Glomerular endothelial cell (primary cell): ENCODE measurements around the gene TGM5. TPM values are rescaled to one million over a fixed set of nuclear protein-coding genes. Genes with fewer than 3 reads are reported as not detected.
"Not testable (repeated sequence)": the region's sequence is repeated elsewhere in the genome, so short reads cannot be mapped to it uniquely, and the experiment has no call there.

Source experiments
- DNase-seq: peaks from one replicate; pipeline ENCODE4 v3.0.0-alpha.2; 2011; ENCODE audit warnings: low read depth, low spot score; ENCODE audit errors: extremely low read depth
- total RNA-seq: library from RNA; depleted of rRNA; stranded (reverse); fragments of >200 nt; gene quantifications from 2 replicates; pipeline ENCODE4 v1.2.3, GENCODE V29; 2015

The TGM5 gene
- total RNA-seq, 1 donor from 2014 or later, result not detected

- no peak for DNase-seq
Observed at GRCh38 chr15:43249699-43250203, 17.0 kb downstream of the TGM5 start.

GRCh38 chr15:43249236-43249635, 17.5 kb downstream of the TGM5 start:
- DNase-seq, result no peak

- DNase-seq, result no peak
Observed at GRCh38 chr15:43246261-43246774, 20.4 kb downstream of the TGM5 start.

- DNase-seq, result no peak
Observed at GRCh38 chr15:43244092-43244491, 22.6 kb downstream of the TGM5 start.

DNA sequence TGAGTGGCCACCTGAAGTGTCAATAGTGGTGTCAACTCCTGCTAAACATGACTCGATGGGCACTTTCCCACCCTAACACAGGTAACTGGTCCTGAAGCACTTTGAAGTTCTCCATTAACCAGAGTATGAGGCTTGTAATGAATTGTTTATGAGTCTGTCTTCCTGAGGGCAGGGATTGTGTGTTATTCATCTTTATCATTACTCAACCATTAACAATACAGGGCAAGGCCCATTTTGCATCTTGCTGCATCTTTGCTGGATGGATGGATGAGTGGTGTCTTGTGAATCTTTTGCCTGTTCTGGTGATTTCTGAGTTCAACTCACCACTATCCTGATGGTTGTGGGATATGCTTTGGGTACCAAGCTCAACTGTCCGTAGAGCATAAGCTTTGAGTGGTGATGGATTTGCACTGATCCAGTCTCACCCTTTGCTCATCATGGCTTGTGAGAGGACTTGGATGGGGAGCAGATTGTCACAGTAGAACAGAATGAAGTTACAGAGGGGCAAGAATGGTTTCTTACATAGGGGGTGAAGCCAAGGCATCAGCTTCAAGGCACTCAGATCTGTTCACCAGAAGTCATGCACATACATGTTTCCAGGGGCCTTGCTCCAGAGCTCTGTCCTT, 23.6 kb downstream of the TGM5 start:
- no peak for DNase-seq

DNA sequence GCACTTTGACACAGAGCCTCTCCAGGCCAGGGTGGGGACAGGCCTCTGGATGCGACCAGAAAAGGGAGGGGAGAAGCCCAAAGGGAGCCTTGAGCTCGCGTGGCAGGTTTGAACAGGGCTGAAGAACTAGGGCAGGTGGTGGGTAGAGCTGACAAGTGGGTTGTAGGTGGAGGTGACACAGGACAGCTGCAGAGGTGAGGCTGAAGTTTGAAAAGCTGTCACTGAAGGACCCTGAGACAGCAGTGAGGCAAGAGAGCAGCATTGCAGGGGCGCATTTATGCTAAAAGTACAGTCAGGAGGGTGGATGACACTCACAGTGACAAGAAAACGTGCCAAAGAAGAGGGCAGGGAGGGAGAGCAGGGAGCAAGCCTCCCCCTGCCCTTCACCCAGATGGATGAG, 24.1 kb downstream of the TGM5 start:
- DNase-seq, result no peak

GRCh38 chr15:43241100-43241499, 25.6 kb downstream of the TGM5 start:
- no peak for DNase-seq

- no peak for DNase-seq
Observed at GRCh38 chr15:43239732-43240491, 26.8 kb downstream of the TGM5 start.

DNA sequence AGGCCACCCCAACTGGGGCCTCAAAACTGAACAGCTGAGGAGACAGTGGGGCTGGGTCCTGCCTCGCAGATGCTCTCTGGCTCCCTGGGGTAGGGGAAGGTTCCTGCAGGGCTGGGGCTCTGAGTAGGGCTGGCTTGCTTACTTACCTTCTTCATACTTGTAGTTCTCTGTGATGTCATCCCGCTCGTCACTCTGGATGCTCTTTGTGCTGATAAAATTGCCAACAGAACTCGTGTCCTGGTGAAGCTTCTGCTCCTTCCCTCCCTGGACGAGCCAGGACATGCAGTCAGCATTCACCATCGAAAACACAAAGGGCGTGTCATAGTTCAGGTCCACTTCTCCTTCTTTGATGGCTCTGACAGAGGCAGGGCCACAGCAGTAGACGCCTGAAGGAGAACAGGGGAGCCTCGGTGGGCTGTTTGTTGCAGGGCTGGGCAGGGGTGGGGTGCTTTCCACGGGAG, 28.0 kb downstream of the TGM5 start:
- no peak for DNase-seq

DNA sequence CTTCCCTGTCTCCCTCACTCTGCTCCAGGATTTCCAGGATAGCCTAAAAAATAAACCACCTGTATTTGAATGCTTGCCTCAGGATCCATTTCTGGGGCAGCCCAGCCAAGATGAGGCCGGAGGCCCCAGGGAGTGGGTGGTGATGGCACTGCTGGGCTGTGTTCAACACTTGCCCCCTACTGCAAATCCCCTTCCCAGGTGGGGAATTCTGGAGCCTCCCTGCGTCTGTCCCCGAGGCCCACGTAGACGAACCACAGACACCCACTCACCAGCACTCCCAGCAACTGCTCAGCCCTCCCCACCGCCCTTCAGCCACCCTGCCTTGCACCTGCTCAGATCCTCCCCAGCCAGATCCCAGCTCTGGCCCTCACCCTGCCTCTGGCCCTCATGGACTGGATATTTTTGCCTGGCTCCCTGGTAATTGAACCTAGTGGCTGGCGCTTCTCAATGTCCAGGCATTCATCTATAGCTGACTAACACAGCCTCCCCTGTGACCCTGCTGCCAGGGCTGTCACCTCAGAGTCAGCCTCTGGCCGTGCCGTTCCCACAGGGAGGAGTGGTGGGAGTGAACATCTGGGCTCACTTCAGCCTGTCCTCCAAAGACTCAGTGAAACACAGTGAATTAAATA, 28.8 kb downstream of the TGM5 start:
- DNase-seq, result no peak

DNA sequence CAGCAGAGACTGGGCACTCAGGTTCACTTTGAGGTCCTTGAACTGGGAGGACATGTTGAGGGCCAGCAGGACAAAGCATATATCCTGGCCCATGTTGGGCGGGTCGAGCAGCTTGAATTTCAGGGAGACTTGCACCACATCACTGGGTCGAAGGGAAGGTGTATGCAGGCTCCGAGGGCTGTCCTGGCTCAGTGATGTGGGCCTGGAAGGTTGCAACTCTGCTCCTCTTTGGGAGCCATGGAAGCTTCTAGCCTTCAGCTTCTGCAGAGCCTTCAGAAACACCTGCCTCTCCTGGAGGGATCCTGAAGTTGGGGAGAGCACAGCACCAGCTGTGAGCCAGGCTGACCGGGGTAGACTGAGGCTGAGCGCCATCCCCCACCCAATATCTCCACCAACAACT, 31.2 kb downstream of the TGM5 start:
- no peak for DNase-seq

DNA sequence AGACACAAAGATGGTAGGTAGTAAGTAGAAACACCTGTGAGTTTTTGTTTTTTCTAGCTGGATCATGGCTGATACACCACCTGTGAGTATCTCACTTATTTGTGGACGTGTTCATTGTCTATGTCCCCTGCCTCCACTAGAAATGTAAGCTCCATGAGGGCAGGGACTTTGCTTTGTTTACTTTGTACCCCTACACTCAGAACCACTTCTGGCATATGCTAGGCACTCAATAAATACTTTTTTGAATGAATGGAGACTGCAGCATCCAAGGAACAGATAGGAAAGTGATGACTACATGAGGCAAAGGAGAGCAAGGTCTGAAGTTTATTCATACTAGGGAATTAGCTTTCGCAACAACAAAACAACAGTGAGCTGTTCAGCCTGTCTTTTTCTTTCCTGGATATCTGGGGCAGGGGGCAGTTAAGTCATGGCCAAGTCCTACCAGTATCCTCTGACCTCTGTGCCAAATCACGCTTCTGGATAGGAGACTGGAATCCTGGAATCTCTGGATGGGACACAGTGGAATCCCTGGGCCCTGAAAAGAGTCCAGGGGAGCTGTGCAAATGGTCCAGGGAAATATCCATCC, 34.3 kb downstream of the TGM5 start:
- no peak for DNase-seq

- no peak for DNase-seq
Observed at GRCh38 chr15:43230640-43231115, 36.0 kb downstream of the TGM5 start.

- DNase-seq, result no peak
Observed at GRCh38 chr15:43229977-43230376, 36.8 kb downstream of the TGM5 start.

- no peak for DNase-seq
Observed at GRCh38 chr15:43226436-43227305, 40.1 kb downstream of the TGM5 start.

- DNase-seq, result not testable (repeated sequence)
Observed at GRCh38 chr15:43225950-43226255, 40.8 kb downstream of the TGM5 start.

- DNase-seq, result peak; percentile 29
Observed at GRCh38 chr15:43225201-43225949, 41.4 kb downstream of the TGM5 start.

GRCh38 chr15:43221422-43221821, 45.3 kb downstream of the TGM5 start:
- DNase-seq, result no peak

- no peak for DNase-seq
Observed at GRCh38 chr15:43220991-43221403, 45.7 kb downstream of the TGM5 start, which contains the start of gene EPB42. Gene EPB42 (minus strand): TSS chr15:43221018. CDS start chr15:43220825, 193 bp downstream.
